Peyer's patch (tissue), 4 donors: ENCODE results near the gene CACYBP. TPM values are rescaled to one million over a fixed set of nuclear protein-coding genes. Genes with fewer than 3 reads are reported as not detected.

ENCODE experiments used
- DNase-seq, 3 donors: peaks; one replicate each; pipeline ENCODE4 v3.0.0-alpha.2; 2017 to 2019
- H3K27ac ChIP-seq, 4 donors: fragments of 200-600 bp; sonication (generic); one replicate each; pipeline ENCODE4 v1.5.1; 2016 to 2019
- H3K27me3 ChIP-seq, 2 donors: fragments of 200-600 bp; sonication (generic); one replicate each; pipeline ENCODE4 v1.5.1; 2019
- H3K36me3 ChIP-seq, 3 donors: fragments of 200-600 bp; sonication (generic); one replicate each; pipeline ENCODE4 v1.5.1; 2016 to 2019
- H3K4me1 ChIP-seq, 4 donors: fragments of 200-600 bp; sonication (generic); one replicate each; pipeline ENCODE4 v1.5.1; 2016 to 2019
- H3K4me3 ChIP-seq, 4 donors: fragments of 200-600 bp; sonication (generic); 1 replicate in 3 of 4; 2 replicates in 1 of 4; pipeline ENCODE4 v1.5.1; 2016 to 2019; ENCODE audit warnings: mild to moderate bottlenecking in 1 of 4
- H3K9me3 ChIP-seq, 4 donors: fragments of 200-600 bp; sonication (generic); one replicate each; pipeline ENCODE4 v1.5.1; 2016 to 2019; ENCODE audit warnings: mild to moderate bottlenecking in 1 of 4
- POLR2A ChIP-seq, 2 donors: fragments of 450-650 bp; IDR thresholded peaks; one replicate each; pipeline ENCODE4 v1.5.1; 2017; ENCODE audit warnings: antibody characterized with exemption in 2 of 2, mild to moderate bottlenecking in 2 of 2, moderate library complexity in 2 of 2
- total RNA-seq, 4 donors: library from RNA; depleted of rRNA; stranded (reverse); fragments of >200 nt; gene quantifications; one replicate each; pipeline ENCODE4 v1.1.0, GENCODE V29; 2016
- TF ChIP-seq, protein P1 (sequence below), 6 experiments: fragments of 450-650 bp in 4 of 6; fragments of 200-600 bp in 2 of 6; sonication (generic) in 1 of 6; IDR thresholded peaks; one replicate each; pipeline ENCODE4 v1.5.1; 2017 to 2019; ENCODE audit warnings: antibody characterized with exemption in 6 of 6, mild to moderate bottlenecking in 3 of 6, moderate library complexity in 1 of 6

CACYBP gene
- total RNA-seq, 4 donors from 2014 or later, result 15.3 to 139 (median 89.6) TPM

DNA sequence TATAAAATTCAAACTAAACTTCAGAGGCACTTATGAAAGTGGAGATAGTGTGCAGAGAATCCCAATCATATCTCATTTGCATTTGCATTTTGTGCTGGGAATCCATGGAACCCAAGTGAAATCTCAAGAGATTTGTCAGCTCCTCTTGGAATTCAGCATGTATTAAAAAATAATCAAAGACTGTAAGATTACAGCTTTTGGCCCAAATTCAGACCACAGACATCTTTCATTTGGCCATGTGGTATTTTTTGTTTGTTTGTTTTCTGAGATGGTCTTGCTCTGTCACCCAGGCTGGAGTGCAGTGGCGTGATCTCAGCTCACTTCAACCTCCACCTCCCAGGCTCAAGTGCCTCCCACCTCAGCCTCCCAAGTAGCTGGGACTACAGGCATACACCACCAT is 3.8 kb upstream of the CACYBP start:
- TF ChIP-seq, protein P1, sequence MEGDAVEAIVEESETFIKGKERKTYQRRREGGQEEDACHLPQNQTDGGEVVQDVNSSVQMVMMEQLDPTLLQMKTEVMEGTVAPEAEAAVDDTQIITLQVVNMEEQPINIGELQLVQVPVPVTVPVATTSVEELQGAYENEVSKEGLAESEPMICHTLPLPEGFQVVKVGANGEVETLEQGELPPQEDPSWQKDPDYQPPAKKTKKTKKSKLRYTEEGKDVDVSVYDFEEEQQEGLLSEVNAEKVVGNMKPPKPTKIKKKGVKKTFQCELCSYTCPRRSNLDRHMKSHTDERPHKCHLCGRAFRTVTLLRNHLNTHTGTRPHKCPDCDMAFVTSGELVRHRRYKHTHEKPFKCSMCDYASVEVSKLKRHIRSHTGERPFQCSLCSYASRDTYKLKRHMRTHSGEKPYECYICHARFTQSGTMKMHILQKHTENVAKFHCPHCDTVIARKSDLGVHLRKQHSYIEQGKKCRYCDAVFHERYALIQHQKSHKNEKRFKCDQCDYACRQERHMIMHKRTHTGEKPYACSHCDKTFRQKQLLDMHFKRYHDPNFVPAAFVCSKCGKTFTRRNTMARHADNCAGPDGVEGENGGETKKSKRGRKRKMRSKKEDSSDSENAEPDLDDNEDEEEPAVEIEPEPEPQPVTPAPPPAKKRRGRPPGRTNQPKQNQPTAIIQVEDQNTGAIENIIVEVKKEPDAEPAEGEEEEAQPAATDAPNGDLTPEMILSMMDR (IDR thresholded peaks at IDR 0.05), result no peak
- TF ChIP-seq POLR2A (IDR thresholded peaks at IDR 0.05), result no peak
- Histone ChIP-seq H3K27me3 (no peaks in the 10 kb centered on the region), H3K4me1 (peaks cover 0 to 2% (median 0%) of the 10 kb centered on the region in 4 donors), H3K36me3 (no peaks in the 10 kb centered on the region), H3K27ac (no peak overlapping the region), H3K4me3 (no peak overlapping the region), H3K9me3 (no peaks in the 10 kb centered on the region)
- DNase-seq, result no peak

DNA sequence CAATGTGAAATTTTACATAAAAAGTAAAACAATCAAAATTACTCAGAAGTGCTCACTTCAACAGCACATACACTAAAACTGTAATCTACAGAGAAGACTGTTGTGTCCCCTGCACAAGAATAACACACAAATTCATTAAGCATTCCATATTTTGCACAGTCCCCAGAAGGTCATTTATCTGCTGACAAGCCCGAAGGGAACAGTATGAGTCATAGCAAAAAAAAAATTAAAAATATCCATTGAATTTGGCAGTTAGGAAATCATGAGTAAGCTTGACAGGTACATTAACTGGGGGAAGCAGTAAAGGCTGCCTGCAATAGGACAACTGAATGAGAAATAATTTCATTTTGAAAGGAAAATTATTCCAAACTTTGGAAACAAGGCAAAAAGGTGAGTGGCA is 3.3 kb upstream of the CACYBP start:
- no peaks in the 10 kb centered on the region for H3K9me3 ChIP-seq
- H3K36me3 ChIP-seq, result no peaks in the 10 kb centered on the region
- H3K27me3 ChIP-seq, result no peaks in the 10 kb centered on the region
- H3K27ac ChIP-seq, result no peak overlapping the region
- TF ChIP-seq, protein P1 (IDR thresholded peaks at IDR 0.05), result no peak
- TF ChIP-seq POLR2A (IDR thresholded peaks at IDR 0.05), result no peak
- H3K4me3 ChIP-seq, result no peak overlapping the region
- H3K4me1 ChIP-seq, result no peaks in the 10 kb centered on the region
- DNase-seq, result no peak

DNA sequence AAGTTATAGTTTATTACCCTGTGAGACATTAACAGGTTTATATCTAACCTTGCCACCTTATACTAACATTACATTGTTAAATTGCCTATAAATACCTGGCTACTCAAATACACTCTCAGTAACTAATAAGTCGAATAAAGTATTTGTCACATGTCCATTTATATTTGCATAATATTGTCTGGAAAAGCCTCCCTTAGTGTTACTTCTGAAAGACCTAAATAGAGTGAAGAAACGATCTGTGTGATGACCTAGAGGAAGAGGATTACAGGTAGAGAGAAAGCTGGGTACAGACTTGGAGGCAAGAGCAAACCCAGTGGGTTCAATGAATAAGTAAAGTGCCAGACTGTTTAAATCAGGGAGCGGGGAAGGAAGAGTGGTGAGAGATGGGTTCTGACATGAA is 2.7 kb upstream of the CACYBP start:
- Histone ChIP-seq H3K27me3 (no peaks in the 10 kb centered on the region), H3K4me1 (no peaks in the 10 kb centered on the region), H3K4me3 (no peak overlapping the region), H3K27ac (no peak overlapping the region), H3K36me3 (no peaks in the 10 kb centered on the region), H3K9me3 (no peaks in the 10 kb centered on the region)
- TF ChIP-seq, protein P1 (IDR thresholded peaks at IDR 0.05), result no peak
- no peak for TF ChIP-seq POLR2A (IDR thresholded peaks at IDR 0.05)
- DNase-seq, result no peak

DNA sequence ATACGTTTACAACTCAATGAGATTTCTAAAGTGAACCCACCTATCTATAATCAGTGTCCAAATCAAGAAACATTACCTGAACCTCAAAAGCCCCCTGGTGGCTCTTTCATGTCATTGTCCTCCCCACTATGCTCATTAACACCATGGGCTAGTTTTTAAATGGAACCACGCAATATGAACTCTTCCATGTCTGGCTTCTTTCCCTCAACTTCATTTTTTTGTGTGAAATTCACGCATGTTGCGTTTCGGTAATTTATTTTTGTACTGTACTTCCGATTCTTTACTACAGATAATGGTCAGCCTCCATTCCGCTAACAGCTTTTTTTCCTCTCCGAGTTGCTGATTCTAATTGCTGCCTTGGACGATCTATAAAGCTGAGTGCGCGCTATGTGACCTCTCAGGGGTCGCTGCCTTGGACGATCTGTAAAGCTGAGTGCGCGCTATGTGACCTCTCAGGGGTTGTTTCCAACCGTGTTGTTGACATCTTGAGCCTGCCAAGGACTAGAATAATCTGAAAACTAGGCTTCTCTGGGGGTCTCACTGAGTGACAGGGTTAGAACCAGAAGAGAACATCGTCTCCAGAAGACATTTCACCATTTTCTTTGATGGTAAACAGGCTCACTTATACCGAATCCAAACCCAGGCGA is 1.1 kb upstream of the CACYBP start:
- DNase-seq, result peak in 2 of 3 donors; percentile 59 to 77
- no peaks in the 10 kb centered on the region for H3K4me1 ChIP-seq

DNA sequence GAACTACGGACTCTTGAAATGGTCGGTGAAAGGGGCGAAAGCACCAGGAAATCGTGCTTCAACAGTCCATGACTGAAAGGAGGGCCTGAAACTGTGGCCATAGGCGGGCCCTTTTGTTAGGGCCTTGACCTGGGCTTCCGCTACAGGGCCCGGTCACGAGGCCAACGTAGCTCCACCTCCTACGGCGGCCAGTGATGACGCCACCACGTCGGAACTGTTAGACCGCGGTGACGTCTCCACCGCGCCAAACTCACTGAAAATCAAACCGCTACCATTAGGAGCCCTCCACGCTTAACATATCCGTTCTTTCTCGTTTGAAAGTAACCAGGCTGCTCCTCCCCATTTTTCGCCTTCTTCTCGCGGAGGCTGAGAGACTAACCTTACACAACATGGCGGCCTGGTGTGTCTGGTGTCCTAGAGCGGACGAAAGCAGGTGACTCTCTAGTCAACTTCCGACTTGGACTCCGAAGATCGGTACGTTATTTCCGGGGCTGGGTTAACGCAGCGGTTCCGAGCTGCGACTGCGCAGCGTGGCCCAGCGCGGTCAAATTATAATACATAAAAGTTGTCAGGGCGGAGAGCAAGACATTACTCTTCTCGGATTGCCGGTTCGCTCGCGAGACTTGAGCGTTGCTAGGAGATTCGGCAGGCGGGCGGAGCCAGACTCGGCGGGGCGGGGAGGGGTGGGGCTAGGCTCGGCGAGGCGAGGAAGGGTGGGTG is 371 bp upstream of the CACYBP start:
- Histone ChIP-seq H3K4me1 (no peaks in the 10 kb centered on the region), H3K36me3 (no peaks in the 10 kb centered on the region), H3K4me3 (peak overlapping the region; percentile 69 to 92 (median 82)), H3K9me3 (no peaks in the 10 kb centered on the region), H3K27ac (peak overlapping the region; percentile 97 to 99 (median 98)), H3K27me3 (no peaks in the 10 kb centered on the region)
- DNase-seq, result peak; percentile 97 to 99 (median 99)
- TF ChIP-seq, protein P1 (IDR thresholded peaks at IDR 0.05), result no peak
- peak; percentile 86 to 91 for TF ChIP-seq POLR2A (IDR thresholded peaks at IDR 0.05)

More for the DNA sequence above, 1.1 kb upstream of the CACYBP start:
- TF ChIP-seq POLR2A (IDR thresholded peaks at IDR 0.05), result no peak
- TF ChIP-seq, protein P1 (IDR thresholded peaks at IDR 0.05), result peak; percentile 71 to 96 (median 88)
- no peaks in the 10 kb centered on the region for H3K36me3 ChIP-seq
- H3K27ac ChIP-seq, result peak overlapping the region; percentile 97 to 99 (median 98)
- H3K4me3 ChIP-seq, result peak overlapping the region; percentile 69 to 92 (median 82)
- H3K27me3 ChIP-seq, result no peaks in the 10 kb centered on the region
- no peaks in the 10 kb centered on the region for H3K9me3 ChIP-seq
